Renal pelvis (tissue), 4 donors: ENCODE data around the gene SLC39A13. TPM values are rescaled to one million over a fixed set of nuclear protein-coding genes. Genes with fewer than 3 reads are reported as not detected.

ENCODE experiments used
- DNase-seq: peaks from one replicate; pipeline ENCODE4 v3.0.0-alpha.2; 2013
- polyA plus RNA-seq, 3 donors: library from polyadenylated mRNA; unstranded; fragments of 120-200 nt; gene quantifications; one replicate each; pipeline ENCODE4 v1.2.1, GENCODE V29; 2013; ENCODE audit not compliant: insufficient read length in 3 of 3

SLC39A13 gene
- polyA plus RNA-seq, 3 donors = 58.4 to 71.9 (median 64.3) TPM

- no peak for DNase-seq
Measured at GRCh38 chr11:47449541-47449940, 41.2 kb downstream of the SLC39A13 start.

DNA sequence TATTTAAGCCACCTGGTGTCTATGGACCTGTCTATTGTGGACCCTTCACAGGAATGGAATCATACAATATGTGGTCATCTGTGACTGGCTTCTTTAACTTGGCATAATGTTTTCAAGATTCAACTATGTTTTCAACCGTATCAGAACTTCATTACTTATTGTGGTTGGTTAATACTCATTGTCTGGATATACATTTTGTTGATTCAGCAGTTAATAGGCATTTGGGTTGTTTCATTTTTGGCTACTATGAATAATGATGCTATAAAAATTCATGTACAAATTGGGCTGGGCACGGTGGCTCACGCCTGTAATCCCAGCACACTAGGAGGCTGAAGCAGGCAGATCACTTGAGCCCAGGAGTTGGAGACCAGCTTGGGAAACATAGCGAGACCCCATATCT is 43.0 kb downstream of the SLC39A13 start:
- DNase-seq = no peak

- no peak for DNase-seq
Measured at GRCh38 chr11:47451990-47452389, 43.6 kb downstream of the SLC39A13 start.

- DNase-seq = no peak
Measured at GRCh38 chr11:47453365-47453764, 45.0 kb downstream of the SLC39A13 start.

DNA sequence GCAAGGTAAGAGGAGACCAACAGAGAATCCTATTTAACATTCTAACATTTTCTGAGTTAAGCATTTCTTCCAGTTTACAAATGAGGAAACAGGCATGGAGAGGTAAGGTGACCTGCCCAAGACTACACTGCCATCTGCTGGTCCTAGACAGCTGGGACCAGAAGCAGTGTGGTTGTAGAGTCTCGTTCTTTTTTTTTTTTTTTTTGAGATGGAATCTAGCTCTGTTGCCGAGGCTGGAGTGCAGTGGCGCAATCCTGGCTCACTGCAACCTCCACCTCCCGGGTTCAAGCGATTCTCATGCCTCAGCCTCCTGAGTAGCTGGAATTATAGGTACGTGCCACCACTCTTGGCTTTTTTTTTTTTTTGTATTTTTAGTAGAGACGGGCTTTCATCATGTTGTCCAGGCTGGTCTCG is 45.9 kb downstream of the SLC39A13 start:
- DNase-seq = peak; percentile 81

DNA sequence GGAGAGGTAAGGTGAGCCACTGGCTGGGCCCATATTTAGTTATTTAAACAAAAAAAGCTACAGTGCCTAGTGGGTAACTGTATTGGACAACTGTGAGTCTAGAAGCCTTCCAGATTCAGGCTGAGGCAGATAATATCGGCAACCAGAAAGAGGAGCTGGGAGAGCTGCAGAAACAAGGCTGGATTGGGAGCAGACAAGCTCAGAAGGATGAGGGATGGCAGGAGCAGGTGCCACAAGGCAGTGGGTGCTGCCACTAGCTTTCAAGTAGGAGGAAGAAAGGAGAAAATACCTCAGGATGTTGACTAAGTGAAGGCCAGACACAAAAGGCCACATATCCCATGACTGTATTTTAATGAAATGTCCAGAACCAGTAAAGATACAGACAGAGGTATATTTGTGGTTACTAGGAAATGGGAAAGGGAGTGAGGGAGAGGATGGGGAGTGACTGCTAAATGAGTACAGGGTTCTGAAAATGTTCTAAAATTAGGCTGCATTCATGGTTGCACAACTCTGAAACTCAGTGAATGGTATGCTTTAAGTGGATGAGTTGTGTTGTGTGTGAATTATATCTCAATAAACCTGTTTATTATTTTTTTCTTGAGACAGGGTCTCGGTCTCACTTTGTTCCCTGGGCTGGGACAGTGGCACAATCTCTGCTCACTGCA is 52.3 kb downstream of the SLC39A13 start:
- DNase-seq = no peak

GRCh38 chr11:47461876-47462275 is 53.5 kb downstream of the SLC39A13 start:
- no peak for DNase-seq

- DNase-seq = no peak
Measured at GRCh38 chr11:47464483-47464882, 56.1 kb downstream of the SLC39A13 start.

Other genes starting within 250 kb of the SLC39A13 start
- 10 to 100 TPM; 83.2 to 96.1 (median 92.3) TPM for gene ARFGAP2, start 231.7 kb upstream of the SLC39A13 start, polyA plus RNA-seq
- 10 to 100 TPM; 36.9 to 44.9 (median 44.6) TPM for gene PACSIN3, start 222.2 kb upstream of the SLC39A13 start, polyA plus RNA-seq
- 10 to 100 TPM; 22.6 to 27.8 (median 25.5) TPM for gene DDB2, start 193.6 kb upstream of the SLC39A13 start, polyA plus RNA-seq
- gene ACP2, start 159.8 kb upstream of the SLC39A13 start, polyA plus RNA-seq = 10 to 100 TPM; 54.4 to 61.0 (median 59.4) TPM
- gene NR1H3, start 150.6 kb upstream of the SLC39A13 start, polyA plus RNA-seq = 10 to 100 TPM; 46.7 to 56.2 (median 46.9) TPM
- 10 to 100 TPM; 46.6 to 57.8 (median 54.0) TPM for gene MADD, start 138.5 kb upstream of the SLC39A13 start, polyA plus RNA-seq
- under 1 TPM; 0.07 to 0.14 (median 0.10) TPM for gene MYBPC3, start 55.9 kb upstream of the SLC39A13 start, polyA plus RNA-seq
- 1 to 10 TPM; 3.7 to 5.7 (median 4.6) TPM for gene SPI1, start 30.0 kb upstream of the SLC39A13 start, polyA plus RNA-seq
- gene PSMC3, start 17.8 kb downstream of the SLC39A13 start, polyA plus RNA-seq = 100 to 1,000 TPM; 137 to 154 (median 143) TPM
- gene RAPSN, start 40.5 kb downstream of the SLC39A13 start, polyA plus RNA-seq = under 1 TPM; 0.23 to 0.52 (median 0.49) TPM
- 100 to 1,000 TPM in 2 of 3 donors, 10 to 100 TPM in 1; 91.7 to 120 (median 119) TPM for gene CELF1, start 144.5 kb downstream of the SLC39A13 start, polyA plus RNA-seq
- gene PTPMT1, start 157.0 kb downstream of the SLC39A13 start, polyA plus RNA-seq = 10 to 100 TPM; 50.5 to 60.5 (median 55.3) TPM
- 10 to 100 TPM; 28.6 to 29.4 (median 29.0) TPM for gene KBTBD4, start 170.4 kb downstream of the SLC39A13 start, polyA plus RNA-seq
- 100 to 1,000 TPM; 140 to 150 (median 144) TPM for gene NDUFS3, start 170.5 kb downstream of the SLC39A13 start, polyA plus RNA-seq
- under 1 TPM; 0.26 to 0.70 (median 0.65) TPM for gene FAM180B, start 178.1 kb downstream of the SLC39A13 start, polyA plus RNA-seq
- gene C1QTNF4, start 185.8 kb downstream of the SLC39A13 start, polyA plus RNA-seq = 10 to 100 TPM in 2 of 3 donors, 1 to 10 TPM in 1; 6.8 to 14.3 (median 11.8) TPM
- 100 to 1,000 TPM; 122 to 130 (median 128) TPM for gene MTCH2, start 234.0 kb downstream of the SLC39A13 start, polyA plus RNA-seq